HG03108 (cell line): ENCODE results near the gene APBB1IP.
"Not testable (repeated sequence)": the region's sequence is repeated elsewhere in the genome, so short reads cannot be mapped to it uniquely, and the experiment has no call there.

Experiments used
- ATAC-seq: cut with Tn5 transposase; IDR thresholded peaks from one replicate; pipeline ENCODE4 v1.9.1; 2021; ENCODE audit warnings: moderate library complexity; ENCODE audit not compliant: unreplicated experiment

APBB1IP gene

DNA sequence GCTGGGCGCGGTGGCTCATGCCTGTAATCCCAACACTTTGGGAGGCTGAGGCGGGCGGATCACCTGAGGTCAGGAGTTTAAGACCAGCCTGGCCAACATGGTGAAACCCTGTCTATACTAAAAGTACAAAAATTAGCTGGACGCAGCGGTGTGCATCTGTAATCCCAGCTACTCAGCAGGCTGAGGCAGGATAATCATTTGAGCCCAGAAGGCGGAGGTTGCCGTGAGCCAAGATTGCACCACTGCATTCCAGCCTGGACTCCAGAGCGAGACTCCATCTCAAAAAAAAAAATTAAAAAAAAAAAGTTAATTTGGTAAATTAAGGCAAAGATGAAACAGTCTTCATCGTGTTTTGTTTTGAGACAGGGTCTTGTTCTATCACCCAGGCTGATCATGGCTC is 66.3 kb downstream of the APBB1IP start:
- not testable (repeated sequence) for ATAC-seq

- ATAC-seq, result no peak
These were observed 67.3 kb downstream of the APBB1IP start for GRCh38 chr10:26505491-26505890.

DNA sequence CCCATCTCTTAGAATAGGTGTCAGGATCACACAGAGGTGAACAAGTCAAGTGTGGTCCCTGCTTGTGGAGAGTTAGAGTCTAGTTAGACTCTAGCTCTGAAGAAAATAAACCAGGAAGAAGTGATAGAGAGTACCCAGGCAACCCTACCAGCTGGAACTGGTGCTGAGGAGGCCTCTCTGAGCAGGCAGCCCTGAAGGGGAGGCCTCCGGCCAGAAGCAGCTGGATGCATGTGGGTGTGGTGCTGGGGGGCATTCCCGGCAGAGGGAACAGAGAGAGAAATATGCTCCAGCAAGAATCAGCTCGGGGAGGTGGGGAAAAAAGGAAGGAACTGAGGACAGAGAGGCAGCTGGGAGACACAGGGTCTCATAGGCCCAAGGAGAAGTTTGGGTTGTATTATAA is 68.6 kb downstream of the APBB1IP start:
- ATAC-seq, result no peak

DNA sequence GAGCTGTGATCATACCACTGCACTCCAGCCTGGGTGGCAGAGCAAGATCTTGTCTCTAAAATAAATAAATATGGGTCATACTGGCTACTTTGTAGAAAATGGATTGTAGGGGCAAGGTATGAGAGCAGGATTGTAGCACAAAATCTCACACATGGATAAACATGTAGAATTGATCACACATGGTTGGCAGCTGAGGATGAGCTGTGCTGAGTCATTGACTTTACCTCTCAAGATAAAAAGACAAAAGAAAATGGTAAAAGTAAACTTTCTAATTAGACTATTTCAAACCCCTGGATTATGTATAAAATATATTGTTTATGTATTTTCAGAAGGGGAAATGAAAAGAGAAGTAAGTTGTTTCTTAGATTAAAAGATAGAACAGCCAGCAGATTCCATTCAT is 69.3 kb downstream of the APBB1IP start:
- ATAC-seq, result no peak

- ATAC-seq, result no peak
These were observed 69.9 kb downstream of the APBB1IP start for GRCh38 chr10:26508016-26508415.

DNA sequence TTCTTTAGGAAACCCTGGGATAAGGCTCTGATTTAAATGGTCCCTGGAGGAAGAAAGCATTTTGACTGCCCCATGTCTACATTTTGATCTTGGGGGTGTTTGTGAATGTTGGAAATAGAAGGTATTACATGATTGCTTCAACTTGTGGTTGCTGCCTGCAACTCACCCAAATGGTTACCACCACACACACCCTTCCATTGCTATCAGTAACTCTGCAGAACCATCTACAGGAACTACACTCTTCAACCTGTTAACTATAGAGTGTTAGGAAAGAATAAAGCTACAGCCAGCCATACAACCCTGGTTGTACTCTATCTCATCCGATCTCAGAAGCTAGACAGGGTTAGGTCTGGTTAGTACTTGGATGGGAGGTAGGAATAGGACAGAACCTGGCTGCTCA is 71.2 kb downstream of the APBB1IP start:
- ATAC-seq, result no peak

- ATAC-seq, result no peak
These were observed 75.0 kb downstream of the APBB1IP start for GRCh38 chr10:26513101-26513500.

- no peak for ATAC-seq
These were observed 78.5 kb downstream of the APBB1IP start for GRCh38 chr10:26516540-26517101.

DNA sequence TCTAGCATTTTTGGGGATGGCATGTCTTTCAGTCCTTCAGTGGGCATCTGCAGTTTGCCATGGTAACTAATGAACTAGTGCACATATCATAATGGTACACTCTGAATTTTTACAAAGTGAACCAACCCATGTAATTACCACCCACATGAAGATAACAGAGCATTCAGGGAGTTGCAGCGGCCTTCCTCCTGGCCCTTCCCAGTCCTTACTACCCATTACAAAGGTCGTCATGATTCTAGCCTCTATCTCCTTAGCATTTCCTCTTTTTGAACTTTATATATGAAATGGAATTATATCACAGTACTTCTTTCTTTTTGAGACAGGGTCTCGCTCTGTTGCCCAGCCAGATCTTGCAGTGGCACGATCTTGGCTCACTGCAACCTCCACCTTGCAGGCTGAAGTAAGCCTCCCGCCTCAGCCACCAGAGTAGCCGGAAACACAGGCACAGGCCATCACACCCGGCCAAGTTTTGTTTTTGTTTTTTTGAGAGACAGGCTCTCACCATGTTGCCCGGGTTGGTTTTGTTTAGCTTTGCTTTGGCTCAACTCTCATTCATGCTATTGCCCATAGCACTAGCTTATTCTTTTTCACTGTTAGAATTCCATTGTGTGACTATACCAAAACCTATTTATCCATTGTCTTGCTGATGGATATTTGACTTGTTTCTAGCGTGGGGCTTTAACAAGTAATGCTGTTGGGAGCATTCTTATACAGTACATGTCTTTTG is 79.2 kb downstream of the APBB1IP start:
- ATAC-seq, result no peak

GRCh38 chr10:26519803-26520202 is 81.7 kb downstream of the APBB1IP start:
- ATAC-seq, result no peak

GRCh38 chr10:26520575-26520974 is 82.4 kb downstream of the APBB1IP start:
- ATAC-seq, result no peak

- no peak for ATAC-seq
These were observed 86.2 kb downstream of the APBB1IP start for GRCh38 chr10:26524161-26524896.

GRCh38 chr10:26525586-26525985 is 87.4 kb downstream of the APBB1IP start:
- ATAC-seq, result no peak

GRCh38 chr10:26527018-26527417 is 88.9 kb downstream of the APBB1IP start:
- ATAC-seq, result no peak

DNA sequence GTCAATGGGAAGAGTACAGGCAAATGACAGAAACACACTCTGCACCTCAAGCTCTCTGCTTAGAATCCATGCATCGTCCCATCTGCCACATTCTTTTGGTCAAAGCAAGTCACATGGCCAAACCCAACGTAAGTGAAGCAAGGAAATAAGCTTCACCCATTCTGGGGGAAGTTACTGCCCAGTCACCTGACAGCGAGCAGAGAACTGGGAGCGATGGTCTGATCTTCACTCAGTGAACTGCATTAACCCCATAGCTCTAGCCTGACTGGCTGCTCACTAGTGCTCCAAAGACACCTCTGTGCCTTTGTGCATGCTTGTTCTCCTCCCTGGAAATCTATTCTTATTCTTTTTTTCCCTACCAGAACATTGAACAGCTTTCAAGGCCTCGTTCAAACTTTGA is 89.9 kb downstream of the APBB1IP start:
- ATAC-seq, result no peak

- ATAC-seq, result no peak
These were observed 90.7 kb downstream of the APBB1IP start for GRCh38 chr10:26528715-26529393.

GRCh38 chr10:26534384-26534783 is 96.2 kb downstream of the APBB1IP start:
- no peak for ATAC-seq

DNA sequence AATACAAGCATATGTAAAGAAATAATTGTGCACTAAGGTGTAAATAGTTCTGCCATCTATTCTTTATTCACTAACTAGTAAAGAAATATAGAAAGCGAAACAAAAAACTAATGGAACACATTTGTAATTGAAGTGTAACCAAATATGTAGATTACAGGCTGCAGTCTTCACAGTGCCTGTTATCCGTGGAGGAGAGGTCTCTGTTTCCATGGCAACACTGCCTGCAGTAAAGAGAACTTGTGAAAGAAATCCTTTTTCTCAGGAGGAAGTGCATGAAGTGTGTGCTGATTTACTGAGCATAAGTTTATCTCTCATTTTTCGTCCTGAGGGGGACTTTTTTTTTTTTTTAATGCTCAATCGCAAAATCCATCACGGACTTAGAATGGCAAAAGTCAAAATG is 102.5 kb downstream of the APBB1IP start:
- no peak for ATAC-seq

DNA sequence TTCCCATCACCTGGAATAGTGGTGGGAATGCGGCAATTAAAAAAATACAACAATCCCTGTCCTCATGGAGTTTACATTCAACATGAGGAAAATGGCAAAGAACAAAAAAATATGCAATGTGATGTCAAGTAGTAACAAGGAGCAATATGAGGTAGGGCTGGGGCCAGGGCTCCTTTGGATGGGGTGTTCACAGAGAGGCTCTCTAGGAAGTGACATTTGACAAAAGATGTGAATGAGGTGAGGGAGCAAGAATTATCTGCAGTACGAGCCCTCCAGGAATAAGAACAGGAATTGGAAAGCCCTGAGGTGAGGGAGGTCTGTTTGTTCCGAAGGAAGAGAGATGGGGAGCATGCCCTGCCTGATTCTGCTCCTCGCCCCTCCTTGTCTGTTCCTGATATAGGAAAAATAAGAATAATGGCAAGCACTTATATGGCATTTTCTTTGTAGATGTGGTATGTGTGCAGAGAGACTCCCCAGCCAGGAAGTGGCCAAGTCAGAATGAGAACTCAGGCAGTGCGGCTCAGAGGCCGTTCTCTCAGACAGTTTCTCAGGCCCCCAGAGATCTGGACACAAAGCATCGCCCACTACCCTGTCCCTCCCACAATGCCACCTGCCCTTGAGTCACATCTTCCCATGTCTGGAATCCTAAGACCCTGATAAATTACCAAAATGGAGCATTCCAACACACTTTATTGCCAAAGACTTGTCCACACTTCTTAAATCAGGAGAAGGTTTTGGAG is 105.6 kb downstream of the APBB1IP start:
- peak; percentile 89 for ATAC-seq

DNA sequence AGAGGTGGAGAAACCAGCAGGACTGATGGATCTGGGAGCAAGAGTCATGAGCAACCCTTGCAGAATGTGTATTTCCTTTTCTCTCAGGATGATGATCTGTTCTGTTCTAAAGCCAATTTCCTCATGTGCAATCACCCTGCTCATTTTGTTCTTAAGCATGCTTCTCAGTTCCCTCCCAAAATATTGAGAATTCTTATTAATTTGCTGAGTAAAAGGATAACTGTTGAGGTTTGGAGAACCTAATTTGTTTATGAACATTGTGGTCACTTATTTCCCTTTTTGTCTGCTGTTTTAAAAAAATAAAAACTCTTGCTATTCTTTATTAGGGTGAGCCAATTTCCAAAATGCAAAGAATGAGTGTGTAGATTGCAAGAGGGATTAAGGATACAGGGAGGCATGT is 106.8 kb downstream of the APBB1IP start:
- ATAC-seq, result no peak
